GM12892 (cell line): Measurements from ENCODE around the gene STKLD1.

Experiments
- POLR2AphosphoS5 ChIP-seq: IDR thresholded peaks from 2 replicates; pipeline ENCODE4 v1.6.1; 2011; ENCODE audit warnings: low read depth, low read length, control low read depth
- TAF1 ChIP-seq: IDR thresholded peaks from 2 replicates; pipeline ENCODE4 v1.6.1; 2011; ENCODE audit warnings: low read depth, mild to moderate bottlenecking, control low read depth, low read length, borderline replicate concordance

- TF ChIP-seq TAF1, result no peak
- no peak for TF ChIP-seq POLR2AphosphoS5
These were observed 1.5 kb upstream of the STKLD1 start for GRCh38 chr9:133374612-133375115.
